Measurements from ENCODE around the gene FAAP24.
"Not testable (repeated sequence)": the region's sequence is repeated elsewhere in the genome, so short reads cannot be mapped to it uniquely, and the experiment has no call there.

The FAAP24 gene

GRCh38 chr19:33000510-33000909 is 28.5 kb downstream of the FAAP24 start:
- DNase-seq = no peak

GRCh38 chr19:33000910-33001309 is 28.9 kb downstream of the FAAP24 start:
- DNase-seq = no peak

GRCh38 chr19:33002126-33002865 is 30.3 kb downstream of the FAAP24 start:
- not testable (repeated sequence) for DNase-seq

DNA sequence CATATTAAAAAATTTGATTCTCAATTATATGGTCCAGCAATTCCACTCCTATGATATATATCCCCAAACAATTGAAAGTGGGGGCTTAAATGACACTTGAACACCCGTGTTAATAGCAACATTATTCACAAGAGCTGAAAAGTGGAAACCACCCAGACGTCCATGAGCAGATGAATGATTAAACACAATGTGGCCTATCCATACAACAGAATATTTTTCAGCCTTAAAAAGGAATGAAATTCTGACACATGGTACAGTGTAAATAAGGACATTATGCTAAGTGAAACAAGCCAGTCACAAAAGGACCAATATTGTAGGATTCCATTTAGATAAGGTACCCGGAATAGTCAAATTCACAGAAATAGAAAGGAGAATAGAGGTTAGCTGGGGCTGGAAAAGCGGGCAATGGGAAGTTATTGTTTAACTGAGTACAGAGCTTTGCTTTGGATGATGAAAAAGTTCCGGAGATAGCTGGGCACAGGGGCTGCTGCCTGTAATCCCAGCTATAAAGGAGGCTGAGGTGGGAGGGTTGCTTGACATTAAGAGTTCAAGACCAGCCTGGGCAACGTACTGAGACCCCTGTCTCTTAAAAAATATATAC is 31.5 kb downstream of the FAAP24 start:
- not testable (repeated sequence) for DNase-seq

DNA sequence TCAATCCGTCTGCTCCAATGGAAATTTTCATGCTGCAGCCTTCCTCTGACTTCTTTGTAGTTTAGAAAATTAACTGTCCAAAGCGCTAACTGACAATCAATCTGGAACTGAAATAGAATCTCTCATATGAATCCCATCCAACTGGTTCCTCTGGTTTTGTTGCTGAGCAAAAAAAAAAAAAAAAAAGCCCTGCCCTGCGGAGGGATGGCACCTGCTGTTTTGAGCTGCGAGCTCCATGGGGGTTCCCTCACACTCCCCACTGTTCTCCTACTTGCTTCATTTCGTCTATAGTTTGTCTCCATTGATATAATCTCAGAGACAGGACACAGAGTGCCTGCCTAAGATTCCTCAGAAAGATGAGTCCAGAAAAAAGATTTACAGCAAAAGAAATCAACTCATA is 33.4 kb downstream of the FAAP24 start:
- no peak for DNase-seq

DNA sequence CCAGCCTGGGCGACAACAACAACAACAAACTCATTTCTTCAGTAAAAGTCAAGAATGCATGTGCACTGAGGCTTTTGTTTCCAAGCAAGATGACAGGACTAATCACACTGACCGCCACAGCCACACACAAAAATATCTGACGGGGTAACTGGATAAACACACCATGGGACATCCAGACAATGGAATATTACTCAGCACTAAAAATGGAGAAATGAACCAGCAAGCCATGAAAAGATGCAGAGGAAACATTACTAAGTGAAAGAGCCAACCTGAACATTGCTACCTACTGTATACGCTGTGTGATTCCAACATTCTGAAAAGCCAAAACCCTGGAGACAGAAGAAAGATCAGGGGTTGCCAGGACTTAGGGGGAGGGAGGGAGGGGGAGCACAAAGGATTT is 36.7 kb downstream of the FAAP24 start:
- DNase-seq = no peak

GRCh38 chr19:33010891-33011290 is 38.8 kb downstream of the FAAP24 start:
- DNase-seq = not testable (repeated sequence)

- DNase-seq = no peak
Observed at GRCh38 chr19:33022472-33023116, 50.6 kb downstream of the FAAP24 start.

DNA sequence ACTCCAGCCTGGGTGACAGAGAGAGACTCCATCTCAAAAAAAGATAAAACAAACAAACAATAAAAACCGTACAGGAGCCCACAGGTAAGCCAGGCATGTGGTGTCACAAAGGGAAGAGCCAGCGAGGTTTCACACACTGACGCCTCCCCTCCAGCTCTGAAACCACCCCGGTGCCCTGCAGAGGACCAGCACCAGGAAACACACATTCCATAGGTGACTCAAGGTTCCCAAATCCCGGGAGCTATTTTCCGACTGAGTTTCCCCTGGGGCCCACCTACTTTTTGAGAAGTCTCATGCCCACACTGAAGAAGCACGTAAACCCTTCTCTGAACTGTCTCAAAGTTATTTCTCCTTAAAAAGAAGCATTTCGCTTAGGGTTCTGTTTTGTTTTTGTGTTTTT is 52.4 kb downstream of the FAAP24 start:
- DNase-seq = no peak

- DNase-seq = not testable (repeated sequence)
Observed at GRCh38 chr19:33025468-33026238, 53.6 kb downstream of the FAAP24 start.

DNA sequence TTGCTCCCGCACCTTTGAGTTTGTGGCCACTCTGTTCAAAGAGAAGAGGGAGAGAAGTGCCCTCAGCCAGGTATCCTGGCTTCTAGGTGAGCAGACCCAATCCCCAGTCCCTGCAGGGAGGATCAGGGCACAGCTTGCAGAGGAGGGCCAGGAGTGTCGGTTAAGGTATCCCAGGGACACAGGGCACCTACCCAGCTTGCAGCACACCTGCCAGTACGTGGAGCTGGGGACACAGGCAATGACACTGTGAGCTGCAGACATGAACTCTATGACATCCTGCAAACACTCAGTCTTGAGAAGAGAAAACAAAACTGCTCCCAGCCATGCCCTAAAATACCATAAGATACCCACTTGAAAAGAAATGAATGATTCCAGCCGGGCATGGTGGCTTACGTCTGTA is 54.6 kb downstream of the FAAP24 start:
- DNase-seq = not testable (repeated sequence)
